ENCODE data around the gene SMPX. TPM values are rescaled to one million over a fixed set of nuclear protein-coding genes. Genes with fewer than 3 reads are reported as not detected.

Gene SMPX
- not detected for total RNA-seq
- 4.2 TPM for polyA plus RNA-seq (ENCODE audit: insufficient read depth, low read depth, low replicate concordance)
- long read RNA-seq, donor 1: 0 reads
- long read RNA-seq, donor 2: 0 reads

- Histone ChIP-seq H3K4me3 (no peak within 1 kb of the TSS), H3K9me3 (no peaks in the 10 kb centered on the region), H3K27me3 (no peaks in the 10 kb centered on the region), H3K4me1 (no peaks in the 10 kb centered on the region), H3K27ac (no peak within 1 kb of the TSS), H3K36me3 (ENCODE audit: low read depth, missing control alignments) (no peaks in the 10 kb centered on the region)
- DNase-seq: no peak
- TF ChIP-seq CTCF (IDR thresholded peaks at IDR 0.05) (no peak), POLR2A (IDR thresholded peaks at IDR 0.05) (no peak)
- intact Hi-C loops (cut with DNase I; ENCODE audit: low total_unique reads): no loop called here
- 60 to 70% methylated on average over 2 to 12 of the region's 12 CpGs for WGBS, 2 donors
These were observed at the start of gene SMPX for GRCh38 chrX:21757960-21758359. TSS of gene SMPX (minus strand) at chrX:21758116. CDS start at chrX:21754290, 3,826 bp downstream.

GRCh38 chrX:21806691-21807090 lies 48.8 kb upstream of the SMPX start:
- TF ChIP-seq CTCF (IDR thresholded peaks at IDR 0.05): no peak
- TF ChIP-seq POLR2A (IDR thresholded peaks at IDR 0.05): no peak
- intact Hi-C loops (cut with DNase I; ENCODE audit: low total_unique reads): no loop called here
- no peaks in the 10 kb centered on the region for H3K4me1 ChIP-seq
- H3K36me3 ChIP-seq (ENCODE audit: low read depth, missing control alignments): no peaks in the 10 kb centered on the region
- no peaks in the 10 kb centered on the region for H3K27me3 ChIP-seq
- H3K4me3 ChIP-seq: no peak overlapping the region
- no peak for DNase-seq
- H3K9me3 ChIP-seq: no peaks in the 10 kb centered on the region
- no peak overlapping the region for H3K27ac ChIP-seq

GRCh38 chrX:21802839-21803238 lies 44.9 kb upstream of the SMPX start:
- Histone ChIP-seq H3K4me1 (no peaks in the 10 kb centered on the region), H3K9me3 (no peaks in the 10 kb centered on the region), H3K4me3 (no peak overlapping the region), H3K27ac (no peak overlapping the region), H3K36me3 (ENCODE audit: low read depth, missing control alignments) (no peaks in the 10 kb centered on the region), H3K27me3 (no peaks in the 10 kb centered on the region)
- DNase-seq: no peak
- intact Hi-C loops (cut with DNase I; ENCODE audit: low total_unique reads): no loop called here
- TF ChIP-seq CTCF (IDR thresholded peaks at IDR 0.05): no peak
- no peak for TF ChIP-seq POLR2A (IDR thresholded peaks at IDR 0.05)

- WGBS, 2 donors: 58 to 63% methylated on average over 7 of the region's 7 CpGs
- H3K4me1 ChIP-seq: no peaks in the 10 kb centered on the region
- intact Hi-C loops (cut with DNase I; ENCODE audit: low total_unique reads): no loop called here
These were observed 44.2 kb upstream of the SMPX start for GRCh38 chrX:21802054-21802670.

More at GRCh38 chrX:21802054-21802670, 44.2 kb upstream of the SMPX start:
- no peak for TF ChIP-seq POLR2A (IDR thresholded peaks at IDR 0.05)
- no peak for TF ChIP-seq CTCF (IDR thresholded peaks at IDR 0.05)
- H3K9me3 ChIP-seq: no peaks in the 10 kb centered on the region
- H3K4me3 ChIP-seq: no peak overlapping the region
- no peaks in the 10 kb centered on the region for H3K36me3 ChIP-seq (ENCODE audit: low read depth, missing control alignments)
- H3K27ac ChIP-seq: no peak overlapping the region
- no peaks in the 10 kb centered on the region for H3K27me3 ChIP-seq
- DNase-seq: no peak

Data from testis (tissue), 5 donors.